ENCODE results near the gene SDCCAG8.

Gene SDCCAG8

DNA sequence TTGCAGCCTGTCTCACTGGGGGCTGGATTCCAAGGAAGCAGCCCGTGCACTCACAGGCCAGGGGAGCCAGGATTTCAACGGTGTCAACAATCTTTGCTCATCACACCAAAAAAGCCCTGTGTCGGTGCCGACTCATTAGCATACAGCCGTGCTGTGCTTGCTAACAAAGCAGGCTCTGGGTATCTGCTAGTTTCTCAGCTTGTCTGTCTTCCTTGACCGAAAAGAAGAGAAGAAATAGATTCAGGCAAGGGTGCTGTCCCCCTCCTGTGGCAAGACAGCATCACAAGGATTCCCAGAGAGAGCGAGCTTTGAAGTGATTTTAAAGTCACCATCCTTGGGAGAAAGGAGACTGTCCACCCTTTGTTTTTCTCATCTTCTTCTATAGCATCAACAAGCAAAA is 214.7 kb downstream of the SDCCAG8 start:
- DNase-seq: no peak

DNA sequence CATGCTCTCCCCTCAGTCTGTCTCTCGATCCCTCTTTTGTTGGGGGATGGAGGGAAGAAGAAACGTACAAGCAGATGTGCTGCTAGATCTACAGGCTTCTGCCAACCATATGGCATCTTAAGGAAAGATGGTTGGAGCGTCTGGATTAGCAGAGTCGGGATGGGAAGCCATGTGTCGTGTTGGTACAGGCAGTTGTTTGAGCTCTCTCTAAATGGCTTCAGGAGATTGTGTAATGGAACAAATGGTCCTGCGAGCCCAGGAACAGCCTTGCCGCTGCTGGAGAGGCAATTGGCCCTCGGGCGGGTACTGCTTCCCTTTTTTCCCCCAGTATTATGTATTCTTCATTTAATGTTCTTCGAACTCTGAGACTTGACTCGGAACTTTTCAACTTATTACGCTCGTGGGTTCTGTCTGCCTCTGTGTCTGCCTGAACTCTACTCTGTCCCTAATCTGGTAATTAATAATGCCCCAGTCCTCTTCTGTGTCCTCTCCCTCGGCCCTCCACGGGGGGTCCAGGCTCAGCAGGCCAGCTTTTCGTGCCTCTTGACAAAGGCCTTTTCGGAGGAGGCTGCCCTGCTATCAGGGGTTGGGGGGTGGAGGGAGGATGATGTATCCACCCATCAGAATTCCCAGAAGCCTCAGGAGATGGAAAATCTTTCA is 215.3 kb downstream of the SDCCAG8 start:
- no peak for DNase-seq

DNA sequence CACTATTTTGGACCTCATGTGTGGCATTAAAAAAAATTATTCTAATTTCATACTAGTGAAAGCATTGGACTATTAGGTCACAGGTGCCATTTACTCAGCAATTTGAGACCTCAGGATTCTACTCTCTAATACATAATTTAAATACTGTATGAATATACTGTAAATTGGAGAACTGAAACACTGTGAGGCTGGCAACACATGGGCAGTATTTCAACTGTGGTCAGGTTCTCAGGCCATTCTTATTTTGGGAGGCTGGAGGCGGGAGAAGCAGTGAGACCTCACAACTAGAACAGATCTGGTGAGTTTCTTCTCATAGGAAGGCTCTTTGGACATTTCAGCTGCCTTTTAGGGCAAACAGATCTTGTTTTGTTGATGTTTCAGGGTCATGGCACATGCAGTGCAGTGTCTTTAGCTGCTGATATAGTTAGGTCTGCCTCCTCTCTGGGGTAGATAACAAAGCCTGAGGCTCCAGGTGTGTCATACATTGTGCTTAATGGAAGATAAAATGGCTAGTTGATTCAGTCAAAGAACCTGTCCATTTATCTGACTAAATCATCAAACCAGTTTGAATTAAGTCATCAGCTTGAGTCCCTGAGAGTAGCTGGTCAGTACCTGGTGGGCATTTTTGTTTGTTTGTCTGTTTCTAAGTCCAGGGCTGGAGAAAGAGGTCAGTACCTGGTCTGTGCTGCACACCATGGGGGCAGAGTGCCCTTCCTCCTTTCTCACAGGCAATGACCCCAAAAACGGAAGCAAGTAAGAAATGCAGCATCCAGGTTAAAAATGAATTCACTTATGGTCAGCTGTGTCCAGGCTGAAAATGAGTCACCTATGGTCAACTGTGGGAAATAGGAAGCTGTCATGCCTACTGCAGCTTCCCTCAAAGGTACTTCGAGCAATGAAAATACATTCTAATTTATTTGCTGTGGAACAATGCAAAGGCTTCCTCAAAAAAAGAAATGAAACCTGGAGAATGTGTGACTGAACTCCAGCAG is 216.2 kb downstream of the SDCCAG8 start:
- no peak for DNase-seq

DNA sequence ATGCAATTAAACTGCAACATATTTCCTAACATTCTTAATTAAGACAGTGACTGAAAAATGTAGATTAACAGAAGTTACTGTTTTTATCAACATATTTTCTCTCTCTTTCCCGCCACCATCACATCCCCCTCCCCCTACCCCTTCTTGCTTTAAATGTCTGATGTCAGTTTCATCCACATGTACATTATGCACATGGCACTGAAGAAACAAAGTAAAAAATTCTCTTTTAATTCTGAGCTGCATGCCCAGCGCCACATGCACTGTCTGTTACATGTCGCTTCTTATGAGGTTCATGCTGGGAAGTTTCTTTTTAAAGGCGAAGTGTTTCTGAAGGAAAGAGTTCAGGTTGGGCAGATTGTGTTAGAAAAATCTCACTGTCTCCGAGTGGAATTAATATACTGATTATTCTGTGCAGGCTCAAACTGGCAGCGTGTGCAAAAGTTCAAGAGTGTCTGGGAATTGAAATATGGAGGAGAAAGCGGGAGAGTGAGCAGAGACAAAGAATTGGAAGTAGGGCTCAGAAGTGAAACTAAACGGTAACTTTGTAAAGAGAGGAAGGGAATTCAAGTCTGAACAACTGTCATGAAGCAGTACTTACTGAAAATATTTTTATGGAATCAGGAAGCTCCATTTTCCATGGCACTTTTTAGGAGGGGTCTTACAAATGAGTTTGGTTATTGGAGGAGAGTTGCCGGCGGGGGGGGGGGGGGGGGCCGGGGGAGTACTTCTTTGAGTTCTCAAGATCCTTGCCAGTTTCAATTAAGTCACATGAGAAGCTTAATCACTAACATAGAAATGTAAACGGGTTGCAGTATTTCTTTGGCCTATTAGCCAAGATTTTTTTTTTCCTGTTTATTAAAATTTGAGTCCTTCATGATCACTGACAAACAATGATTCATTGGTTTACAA is 217.6 kb downstream of the SDCCAG8 start:
- no peak for DNase-seq

DNA sequence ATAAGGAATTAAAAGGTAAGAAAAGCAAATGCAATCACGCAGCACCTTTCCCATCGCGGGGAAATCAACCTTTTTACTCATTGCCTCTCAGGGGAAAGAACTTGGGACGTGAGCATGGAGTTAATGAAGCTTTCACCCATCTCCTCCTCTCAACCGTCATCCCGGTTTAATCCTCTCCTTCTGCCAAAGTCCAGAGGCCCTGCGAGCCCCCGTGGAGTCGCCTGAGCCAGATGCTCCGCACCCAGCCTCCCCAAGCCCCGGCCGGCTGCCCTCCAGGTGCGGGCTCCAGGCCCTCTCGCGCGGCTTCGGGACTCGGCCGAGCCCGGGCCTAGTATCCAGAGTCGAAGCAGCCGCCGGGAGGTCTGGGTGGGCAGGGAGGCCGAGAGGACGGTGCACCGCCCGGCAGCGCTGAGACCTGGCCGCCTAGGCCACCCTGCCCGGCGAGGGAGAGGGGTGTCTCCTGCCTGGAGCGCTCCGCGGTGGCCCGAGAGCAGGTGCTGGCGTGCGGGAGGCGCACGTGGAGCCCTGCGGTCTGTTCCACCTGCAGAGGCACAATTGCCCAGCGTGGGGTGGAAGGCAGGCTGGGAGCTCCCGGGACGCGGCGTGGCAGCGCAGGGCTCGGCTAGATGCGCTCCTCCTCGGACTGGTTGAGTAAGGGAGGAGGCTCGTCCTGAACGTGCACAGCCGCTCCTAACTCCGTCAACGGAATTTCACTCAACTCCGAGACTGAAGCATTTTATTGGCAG is 218.5 kb downstream of the SDCCAG8 start:
- no peak for DNase-seq

DNA sequence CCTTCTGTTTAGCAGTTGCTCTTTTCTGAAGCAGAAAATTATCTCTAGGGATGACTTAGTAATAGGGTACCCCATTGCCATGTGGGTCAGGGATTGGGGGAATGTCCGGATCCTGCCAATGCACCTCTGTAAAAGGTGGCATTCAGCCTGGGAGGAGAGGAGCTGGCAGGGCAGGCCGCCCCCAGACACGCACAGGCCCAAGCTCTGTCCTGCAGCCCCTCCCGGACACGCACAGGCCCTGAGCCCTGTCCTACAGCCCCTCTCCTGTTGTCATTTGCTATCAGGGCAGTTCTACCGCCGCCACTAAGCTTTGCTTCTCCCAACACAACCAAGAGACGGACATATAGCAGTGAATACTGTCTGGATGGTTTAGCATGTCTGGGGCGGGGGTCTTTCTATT is 219.1 kb downstream of the SDCCAG8 start:
- no peak for DNase-seq

DNA sequence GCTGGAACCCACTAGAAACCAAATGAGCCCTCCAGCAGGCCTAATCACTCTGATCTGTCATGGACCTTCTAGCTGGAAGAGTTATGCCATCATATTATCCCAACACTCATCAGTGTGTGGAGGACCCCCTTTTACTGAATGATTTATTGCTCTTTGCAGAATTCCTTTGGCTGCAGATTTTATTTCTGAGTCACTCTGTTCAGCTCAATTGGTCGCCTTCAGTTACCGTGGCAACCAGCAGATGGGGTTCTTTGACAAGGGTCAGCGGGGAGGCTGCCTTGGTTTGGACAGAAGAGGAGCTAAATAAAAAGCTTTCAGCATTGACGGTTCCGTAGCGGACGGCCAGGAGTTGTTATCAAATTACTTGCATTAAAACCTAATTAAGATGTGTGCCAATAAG is 220.1 kb downstream of the SDCCAG8 start:
- no peak for DNase-seq

DNA sequence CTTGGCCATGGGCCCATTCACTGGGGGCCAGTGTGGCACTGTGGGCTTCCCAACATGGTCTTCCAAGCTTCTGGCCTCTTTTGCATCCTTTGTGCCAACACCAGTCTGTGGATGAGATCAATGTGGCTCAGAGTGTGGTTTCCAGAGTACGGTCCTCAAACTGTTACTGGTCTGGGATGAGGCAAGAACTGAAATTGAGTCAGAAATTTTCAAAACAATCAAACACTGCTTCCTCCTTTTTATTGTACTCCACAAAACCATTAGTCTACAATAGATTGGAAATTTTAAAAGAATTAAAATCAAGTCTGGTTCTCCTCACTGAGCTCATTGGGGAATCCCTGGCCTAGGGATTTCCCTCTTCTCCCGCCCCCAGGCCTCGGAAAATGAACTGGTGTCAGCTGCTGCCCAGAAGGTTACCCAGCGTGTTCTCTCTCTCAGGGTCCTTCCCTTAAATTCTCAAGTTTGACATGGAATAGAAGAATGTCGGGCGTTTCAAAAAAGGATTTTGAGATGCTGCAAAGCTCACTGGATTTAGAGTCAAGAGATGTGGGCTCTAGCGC is 222.0 kb downstream of the SDCCAG8 start:
- no peak for DNase-seq

DNA sequence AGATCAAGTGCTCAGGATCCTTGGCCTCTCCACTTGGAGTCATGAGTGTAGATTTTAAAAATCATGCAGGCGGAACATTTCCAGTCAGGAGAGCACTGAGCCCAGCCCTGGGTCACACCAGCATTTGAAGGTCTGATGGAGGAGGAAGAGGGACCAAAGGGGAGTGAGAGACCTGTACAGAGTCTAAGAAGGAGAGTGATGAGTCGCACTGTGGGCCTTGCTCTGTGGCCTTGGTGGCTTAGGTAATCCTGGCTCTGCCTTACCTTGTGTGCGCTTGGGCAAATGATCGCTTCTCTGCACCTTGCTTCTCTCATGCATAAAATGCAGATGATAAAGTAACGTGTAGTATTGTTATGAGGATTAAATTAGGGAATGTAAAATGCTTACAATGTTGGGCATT is 225.3 kb downstream of the SDCCAG8 start:
- DNase-seq: no peak

DNA sequence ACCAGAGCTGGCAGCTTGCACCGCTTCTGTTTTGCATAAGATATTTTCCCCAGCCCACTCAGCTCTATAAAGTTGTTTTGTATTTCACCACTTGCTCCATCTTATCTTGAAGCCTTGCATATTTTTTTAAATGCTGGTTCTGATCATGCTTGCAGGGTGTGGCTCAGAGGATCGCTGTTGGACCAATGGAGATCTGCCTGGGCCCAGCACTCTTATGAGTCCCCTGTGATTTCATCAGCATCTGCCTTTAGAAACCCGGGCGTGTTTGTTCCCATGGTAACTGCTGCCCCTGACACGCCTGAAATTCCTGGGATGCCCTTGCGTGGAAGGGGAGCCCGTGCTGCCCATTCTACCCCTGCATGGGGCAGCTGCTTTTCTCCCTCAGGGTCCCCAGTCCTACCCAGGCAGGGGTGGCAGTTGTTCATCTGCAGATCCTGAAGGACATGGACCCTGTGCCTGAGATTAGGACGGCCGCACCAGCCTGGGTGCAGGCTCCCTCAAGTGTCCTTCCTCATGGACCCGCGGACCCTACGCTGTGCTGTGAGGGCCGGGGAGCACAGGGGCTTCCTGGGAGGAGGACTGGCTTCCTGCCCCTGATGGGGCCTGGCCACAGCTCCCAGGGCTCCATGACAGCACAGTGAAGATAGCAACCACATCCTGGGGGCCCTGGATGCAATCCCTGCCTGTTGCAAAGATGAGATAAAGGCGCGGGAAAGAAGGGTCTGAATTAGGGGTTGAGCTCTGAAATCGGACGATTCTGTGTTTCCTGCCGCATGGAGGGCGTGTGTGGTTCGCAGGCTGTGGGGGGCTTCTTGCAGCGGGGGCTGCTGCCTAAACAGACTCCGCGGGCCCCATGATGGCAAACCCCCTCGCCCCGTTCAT is 226.5 kb downstream of the SDCCAG8 start:
- no peak for DNase-seq

DNA sequence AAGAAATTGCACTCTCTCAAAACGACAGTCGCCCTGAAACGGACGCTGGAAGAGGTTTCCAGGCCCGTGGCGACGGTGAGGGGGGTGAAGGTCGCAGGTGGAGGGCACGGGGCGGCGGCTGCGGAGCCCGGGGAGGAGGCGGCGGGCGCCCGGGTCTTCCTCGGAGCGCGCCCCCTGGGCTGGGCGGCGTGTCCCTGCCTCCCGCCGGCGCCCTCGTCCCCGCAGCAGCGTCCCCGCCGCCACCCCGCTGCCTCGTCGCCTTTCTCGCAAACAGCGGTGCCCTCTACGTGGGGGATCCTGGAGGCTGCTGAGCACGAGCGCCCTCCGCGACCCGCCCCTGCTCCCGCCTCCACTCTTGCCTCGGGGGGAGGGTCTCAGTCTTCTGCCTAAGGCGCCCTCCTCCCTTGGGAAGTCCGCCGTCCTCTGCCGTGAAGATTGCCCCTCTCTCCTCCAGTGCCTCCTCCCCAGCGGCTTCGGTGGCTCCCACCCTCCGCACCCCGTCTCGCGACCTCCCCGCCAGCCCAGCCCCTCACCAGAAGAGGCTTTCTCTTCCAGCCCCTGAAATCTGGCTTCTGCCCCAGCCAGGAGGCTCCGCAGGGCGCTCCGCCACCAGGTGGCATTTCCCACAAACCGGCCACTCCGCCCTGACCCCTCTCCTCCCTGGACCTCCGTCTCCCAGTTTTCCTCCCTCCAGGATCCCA is 227.4 kb downstream of the SDCCAG8 start:
- DNase-seq: no peak

DNA sequence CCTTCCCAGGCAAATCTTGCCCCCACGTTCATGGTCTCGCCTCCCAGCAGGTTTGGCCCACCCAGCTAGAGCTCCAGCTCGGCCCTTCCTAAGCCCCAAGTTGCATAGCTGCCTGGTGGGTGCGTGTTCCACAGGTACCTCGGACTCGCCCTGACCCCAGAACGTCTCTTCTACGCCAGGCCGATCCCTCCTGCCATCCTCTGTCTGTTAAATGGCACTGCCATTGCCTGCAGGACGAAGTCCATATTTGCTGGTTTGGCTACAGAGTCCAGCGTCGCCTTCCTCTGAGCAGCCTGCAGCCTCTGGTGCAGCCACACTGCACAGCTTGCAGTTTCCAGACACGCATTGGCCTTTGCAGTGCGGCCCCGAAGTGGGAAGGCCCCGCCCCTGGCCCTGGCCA is 228.1 kb downstream of the SDCCAG8 start:
- DNase-seq: no peak

DNA sequence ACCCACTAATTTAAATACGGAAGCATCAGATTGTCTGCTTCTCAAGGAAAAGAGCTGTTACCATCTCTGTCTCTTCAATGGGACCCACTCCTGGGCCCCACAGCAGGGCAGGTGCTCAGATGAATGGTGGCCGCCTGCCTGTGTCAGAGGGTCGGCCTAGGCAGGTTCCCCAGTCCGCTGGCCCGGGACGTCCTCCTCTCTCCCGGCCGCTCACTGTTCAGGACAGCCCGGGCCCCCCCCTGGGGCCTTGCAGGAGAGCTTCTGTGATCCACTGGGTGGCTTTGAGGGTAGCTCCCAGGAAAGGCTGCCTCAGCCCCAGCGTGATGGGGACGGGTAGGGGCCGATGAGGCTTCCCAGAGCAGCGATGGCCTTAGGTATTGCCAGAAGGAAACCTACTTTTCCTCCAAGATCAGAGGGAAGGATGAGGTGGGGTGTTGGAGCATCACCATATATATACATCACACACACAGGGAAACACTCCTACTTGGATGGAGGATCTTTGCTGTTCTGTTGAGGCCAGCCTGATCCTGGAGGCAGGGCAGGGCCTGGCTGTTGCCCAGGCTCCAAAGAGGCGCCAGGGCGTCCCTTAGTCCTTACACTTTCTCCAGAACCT is 231.3 kb downstream of the SDCCAG8 start:
- no peak for DNase-seq

DNA sequence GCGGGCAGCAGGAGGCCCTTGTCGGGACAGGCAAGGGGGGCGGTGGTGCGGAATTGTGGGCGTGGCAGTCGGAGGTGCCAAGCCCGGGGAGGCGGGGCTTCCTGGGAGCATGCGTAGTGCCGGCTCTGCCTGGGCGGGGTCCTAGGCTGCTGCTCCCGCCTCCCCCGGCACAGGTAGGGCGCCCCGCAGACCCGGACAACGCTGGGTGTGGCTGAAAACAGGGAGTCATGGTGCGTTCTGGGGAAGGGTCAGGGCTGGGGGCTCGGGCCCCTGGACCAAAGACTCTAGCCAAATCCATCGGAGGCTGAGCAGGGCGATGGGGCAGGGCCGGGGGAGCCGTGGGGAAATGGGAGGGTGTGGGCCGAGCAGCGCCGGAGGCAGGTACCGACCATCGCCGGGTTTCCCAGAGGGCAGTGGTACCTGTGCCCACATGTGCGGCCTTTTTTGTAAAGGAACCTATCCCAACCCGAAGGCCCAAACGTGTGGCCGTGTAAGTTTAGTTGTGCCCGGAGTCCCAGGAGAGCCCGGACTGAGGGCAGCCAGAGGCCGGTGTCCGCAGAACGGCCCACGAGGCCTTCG is 231.9 kb downstream of the SDCCAG8 start:
- DNase-seq: no peak

DNA sequence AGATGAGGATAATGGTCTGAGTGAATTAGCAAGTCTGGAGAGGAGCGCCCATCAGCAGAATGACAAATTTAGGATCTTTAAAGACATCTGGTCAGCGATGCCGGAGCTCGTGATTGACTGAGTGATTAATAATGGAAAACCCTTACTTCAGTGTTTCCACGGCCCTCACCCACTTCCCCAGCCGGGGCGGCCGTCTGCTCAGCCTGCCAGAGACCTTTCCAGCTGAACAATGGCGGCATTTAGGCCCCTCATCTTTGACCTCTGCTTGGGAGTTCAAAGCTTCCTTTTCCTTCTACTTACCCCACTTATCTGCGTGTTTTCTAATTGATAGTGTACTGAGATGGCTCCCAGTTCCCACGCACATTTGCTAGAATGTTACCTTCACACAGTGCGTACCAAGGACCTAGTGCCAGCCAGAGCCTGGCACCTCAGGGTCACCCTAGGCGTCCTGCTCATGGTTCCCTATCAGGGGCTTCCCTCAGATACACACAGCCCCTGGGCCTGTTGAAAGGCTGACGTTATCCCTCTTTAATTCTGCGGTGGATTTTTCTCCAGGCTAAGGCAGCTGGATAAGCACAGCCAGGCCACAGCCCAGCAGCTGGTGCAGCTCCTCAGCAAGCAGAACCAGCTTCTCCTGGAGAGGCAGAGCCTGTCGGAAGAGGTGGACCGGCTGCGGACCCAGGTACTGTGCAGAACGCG is 232.8 kb downstream of the SDCCAG8 start:
- no peak for DNase-seq

DNA sequence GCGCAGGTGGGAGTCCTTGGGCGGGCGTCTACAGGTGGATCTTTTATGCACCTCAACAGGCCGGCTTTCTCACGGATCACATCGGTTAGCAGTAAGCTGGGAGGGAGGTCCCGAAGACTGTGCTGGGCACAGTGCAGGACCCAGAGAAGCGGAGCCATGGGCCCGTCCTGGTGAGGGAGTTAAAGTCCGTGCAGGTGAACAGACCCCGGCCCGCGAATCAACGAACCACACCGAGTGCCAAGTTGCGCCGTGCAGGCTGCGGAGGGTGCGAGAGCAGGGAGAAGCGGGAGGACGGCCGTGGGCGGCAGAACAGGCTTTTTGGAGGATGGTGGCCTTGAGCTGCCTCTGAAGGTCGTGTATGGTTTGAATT is 233.3 kb downstream of the SDCCAG8 start:
- DNase-seq: no peak

DNA sequence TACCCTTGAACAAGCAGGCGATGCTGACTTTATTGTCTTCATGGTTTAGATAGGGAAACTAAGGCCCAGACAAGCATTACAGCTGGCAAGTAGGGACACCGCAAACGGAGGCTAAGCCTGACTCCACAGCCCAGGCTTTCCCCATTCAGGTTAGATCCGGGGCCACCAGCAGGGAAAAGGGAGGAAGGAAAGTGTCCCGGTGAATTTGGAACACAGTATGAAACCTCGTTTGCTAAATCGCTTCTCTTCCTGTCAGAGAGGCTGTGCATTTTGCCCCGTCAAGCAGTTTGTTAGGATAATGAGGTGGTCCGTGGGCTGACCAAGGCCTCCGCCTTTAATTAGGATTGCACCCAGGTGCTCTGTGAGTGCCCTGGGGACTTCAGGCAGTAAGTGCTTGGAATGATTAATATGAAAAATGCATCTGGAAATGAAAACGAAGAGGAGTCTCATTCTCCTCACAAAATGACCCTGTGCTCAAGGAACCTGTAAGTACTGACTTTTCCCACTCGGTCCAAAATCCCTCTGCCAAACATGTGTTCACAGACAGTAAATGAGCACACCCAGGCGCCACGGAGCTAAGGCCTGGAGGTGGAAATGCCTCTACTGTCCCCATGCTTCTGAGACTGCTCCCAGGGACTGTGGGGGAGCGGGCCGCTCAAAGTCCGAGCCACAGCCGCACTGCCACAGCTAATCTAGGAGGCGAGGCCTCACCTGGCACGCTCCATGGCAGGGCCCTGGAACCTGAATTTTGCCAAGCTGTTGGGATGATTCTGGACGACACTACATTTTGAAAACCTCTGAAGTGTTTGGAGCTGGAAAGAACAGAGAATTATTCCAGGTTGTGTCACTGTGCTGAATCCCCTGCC is 234.1 kb downstream of the SDCCAG8 start:
- no peak for DNase-seq

Measured in CD4-positive, alpha-beta T cell treated with Interleukin-4 for 4 hours (primary cell).